Esophagus muscularis mucosa (tissue), 4 donors: ENCODE data around the gene NISCH. TPM values are rescaled to one million over a fixed set of nuclear protein-coding genes. Genes with fewer than 3 reads are reported as not detected.

ENCODE experiments used
- DNase-seq: peaks from one replicate; pipeline ENCODE4 v3.0.0-alpha.2; 2017; ENCODE audit errors: extremely low spot score
- H3K27ac ChIP-seq, 4 donors: fragments of 200-600 bp; sonication (generic); replicated peaks in 1 of 4; 1 replicate in 3 of 4; 2 replicates in 1 of 4; pipeline ENCODE4 v1.5.1; 2016 to 2019; ENCODE audit warnings: mild to moderate bottlenecking in 1 of 4
- H3K27me3 ChIP-seq, 4 donors: fragments of 200-600 bp; sonication (generic); one replicate each; pipeline versions ENCODE4 v1.5.1 to v1.6.0; 2016 to 2019
- H3K36me3 ChIP-seq, 4 donors: fragments of 200-600 bp; sonication (generic); one replicate each; pipeline ENCODE4 v1.5.1; 2016 to 2019
- H3K4me1 ChIP-seq, 4 donors: fragments of 200-600 bp; sonication (generic); one replicate each; pipeline ENCODE4 v1.5.1; 2016 to 2019
- H3K4me3 ChIP-seq, 4 donors: fragments of 200-600 bp; sonication (generic); 1 replicate in 2 of 4; 2 replicates in 2 of 4; pipeline ENCODE4 v1.5.1; 2016 to 2019; ENCODE audit warnings: mild to moderate bottlenecking in 4 of 4, moderate library complexity in 1 of 4
- H3K9me3 ChIP-seq, 4 donors: fragments of 200-600 bp; sonication (generic); 1 replicate in 3 of 4; 2 replicates in 1 of 4; pipeline ENCODE4 v1.5.1; 2016 to 2019
- EP300 ChIP-seq: sonication (generic); formaldehyde crosslinking; IDR thresholded peaks from one replicate; pipeline ENCODE4 v1.6.1; 2017; ENCODE audit warnings: antibody characterized with exemption
- POLR2A ChIP-seq: fragments of 450-650 bp; IDR thresholded peaks from one replicate; pipeline ENCODE4 v1.6.1; 2017; ENCODE audit warnings: antibody characterized with exemption, moderate library complexity, mild to moderate bottlenecking, low read depth
- POLR2AphosphoS5 ChIP-seq, 2 donors: sonication (generic); formaldehyde crosslinking; IDR thresholded peaks; one replicate each; pipeline ENCODE4 v1.6.1; 2017; ENCODE audit warnings: antibody characterized with exemption in 2 of 2
- WGBS: methylation state at CpG from one replicate; pipeline ENCODE4 v1.1.5; 2018; 5-methylcytosine and 5-hydroxymethylcytosine counted together
- intact Hi-C: fragments of 100-400 bp; cut with DNase I; formaldehyde crosslinking; loops from one replicate; pipeline ENCODE4 v1.15.1; 2023
- total RNA-seq, 4 donors: library from RNA; depleted of rRNA; stranded (reverse); fragments of >200 nt; gene quantifications; one replicate each; pipeline versions ENCODE4 v1.1.0 to v1.2.1, GENCODE V29; 2016
- TF ChIP-seq, protein P1 (sequence below), 3 experiments: fragments of 200-600 bp in 2 of 3; fragments of 450-650 bp in 1 of 3; sonication (generic) in 2 of 3; IDR thresholded peaks; one replicate each; pipeline ENCODE4 v1.5.1; 2017 to 2019; ENCODE audit warnings: antibody characterized with exemption in 3 of 3, mild to moderate bottlenecking in 2 of 3, moderate library complexity in 1 of 3

NISCH gene
- total RNA-seq, 4 donors from 2014 or later, result 71.9 to 110 (median 88.0) TPM

DNA sequence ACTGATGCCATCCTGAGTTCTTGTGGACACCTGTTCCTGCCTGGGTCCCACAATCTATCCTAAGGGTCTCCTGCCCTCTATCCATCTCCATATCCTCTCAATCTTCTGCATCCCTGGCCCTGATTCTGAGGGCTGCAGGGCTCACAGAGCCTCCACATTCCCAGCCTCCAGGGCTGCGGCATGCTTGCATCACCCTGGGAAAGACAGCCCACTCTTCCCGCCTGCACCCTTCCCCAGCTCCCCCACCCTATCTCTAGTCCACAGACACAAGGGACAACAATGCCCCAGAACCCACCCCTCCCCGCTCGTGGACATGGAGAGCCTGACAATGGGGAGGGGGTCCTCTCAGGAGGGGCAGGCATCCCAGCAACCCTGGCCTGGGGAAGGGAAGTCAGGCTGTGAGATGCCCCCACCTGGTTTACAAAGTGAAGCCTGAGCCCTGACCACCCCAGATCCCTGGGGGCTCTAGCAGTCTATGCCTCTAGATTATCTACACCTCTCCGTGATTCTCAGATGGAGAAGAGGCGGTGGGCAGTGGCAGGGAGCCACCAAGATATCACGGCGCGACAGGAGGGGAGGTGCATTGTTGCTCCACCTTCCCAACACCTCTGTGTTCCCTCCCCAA, 20.8 kb upstream of the NISCH start:
- H3K4me1 ChIP-seq, result peaks cover 15 to 46% (median 24%) of the 10 kb centered on the region in 4 donors
- TF ChIP-seq EP300 (no peak), POLR2A (no peak), POLR2AphosphoS5 (IDR thresholded peaks at IDR 0.05) (no peak)
- TF ChIP-seq, protein P1, sequence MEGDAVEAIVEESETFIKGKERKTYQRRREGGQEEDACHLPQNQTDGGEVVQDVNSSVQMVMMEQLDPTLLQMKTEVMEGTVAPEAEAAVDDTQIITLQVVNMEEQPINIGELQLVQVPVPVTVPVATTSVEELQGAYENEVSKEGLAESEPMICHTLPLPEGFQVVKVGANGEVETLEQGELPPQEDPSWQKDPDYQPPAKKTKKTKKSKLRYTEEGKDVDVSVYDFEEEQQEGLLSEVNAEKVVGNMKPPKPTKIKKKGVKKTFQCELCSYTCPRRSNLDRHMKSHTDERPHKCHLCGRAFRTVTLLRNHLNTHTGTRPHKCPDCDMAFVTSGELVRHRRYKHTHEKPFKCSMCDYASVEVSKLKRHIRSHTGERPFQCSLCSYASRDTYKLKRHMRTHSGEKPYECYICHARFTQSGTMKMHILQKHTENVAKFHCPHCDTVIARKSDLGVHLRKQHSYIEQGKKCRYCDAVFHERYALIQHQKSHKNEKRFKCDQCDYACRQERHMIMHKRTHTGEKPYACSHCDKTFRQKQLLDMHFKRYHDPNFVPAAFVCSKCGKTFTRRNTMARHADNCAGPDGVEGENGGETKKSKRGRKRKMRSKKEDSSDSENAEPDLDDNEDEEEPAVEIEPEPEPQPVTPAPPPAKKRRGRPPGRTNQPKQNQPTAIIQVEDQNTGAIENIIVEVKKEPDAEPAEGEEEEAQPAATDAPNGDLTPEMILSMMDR (IDR thresholded peaks at IDR 0.05), result no peak
- no peaks in the 10 kb centered on the region for H3K27me3 ChIP-seq
- H3K36me3 ChIP-seq, result peaks cover 0 to under 1% (median 0%) of the 10 kb centered on the region in 4 donors
- H3K9me3 ChIP-seq, result no peaks in the 10 kb centered on the region
- intact Hi-C loops, result no loop called here
- WGBS, result 87% methylated on average over 9 of the region's 9 CpGs
- no peak for DNase-seq
- H3K4me3 ChIP-seq, result no peak overlapping the region
- peak overlapping the region in 1 of 4 donors; percentile 7 for H3K27ac ChIP-seq

DNA sequence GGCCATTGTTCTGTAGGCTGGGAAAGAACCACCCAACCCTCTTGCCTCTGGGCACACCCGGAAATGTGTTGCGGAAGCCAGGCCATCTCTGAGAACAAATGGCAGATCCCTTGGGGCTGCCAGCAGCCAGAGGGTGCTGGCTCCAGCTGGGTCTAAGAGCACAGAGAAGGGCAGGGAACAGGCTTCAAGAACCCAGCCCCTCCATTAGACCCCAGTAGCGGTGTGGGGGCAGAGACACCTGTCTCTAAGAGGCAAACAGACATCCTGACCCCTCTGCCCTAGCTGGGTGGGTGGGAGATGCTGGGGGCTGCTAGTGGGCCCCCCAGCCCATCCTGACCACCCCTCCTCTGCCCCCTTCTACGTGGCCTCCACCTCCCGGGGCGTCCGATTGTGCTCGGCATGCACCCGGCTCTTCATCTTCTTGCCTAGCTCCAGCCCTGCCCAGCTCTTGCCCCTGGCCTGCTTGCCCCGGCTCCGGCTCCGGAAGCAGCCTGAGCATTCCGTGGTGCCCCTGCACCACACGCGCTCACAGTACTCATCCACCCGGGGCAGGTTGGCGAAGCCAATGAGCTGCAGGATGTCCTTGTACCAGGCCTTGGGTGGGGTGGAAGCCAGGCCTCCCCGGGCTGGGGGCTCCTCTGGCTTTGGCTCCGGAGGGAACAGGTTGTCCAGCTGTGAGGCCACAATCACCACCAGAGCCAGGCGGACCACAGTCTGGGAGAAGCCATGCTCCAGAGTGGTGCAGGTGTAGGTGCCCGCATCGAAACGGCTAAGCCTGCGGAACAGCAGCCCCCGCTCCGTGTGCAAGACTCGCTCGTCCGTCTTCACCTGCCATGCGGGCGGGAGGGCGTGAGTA, 19.9 kb upstream of the NISCH start:
- peaks cover 15 to 40% (median 20%) of the 10 kb centered on the region in 4 donors for H3K4me1 ChIP-seq

DNA sequence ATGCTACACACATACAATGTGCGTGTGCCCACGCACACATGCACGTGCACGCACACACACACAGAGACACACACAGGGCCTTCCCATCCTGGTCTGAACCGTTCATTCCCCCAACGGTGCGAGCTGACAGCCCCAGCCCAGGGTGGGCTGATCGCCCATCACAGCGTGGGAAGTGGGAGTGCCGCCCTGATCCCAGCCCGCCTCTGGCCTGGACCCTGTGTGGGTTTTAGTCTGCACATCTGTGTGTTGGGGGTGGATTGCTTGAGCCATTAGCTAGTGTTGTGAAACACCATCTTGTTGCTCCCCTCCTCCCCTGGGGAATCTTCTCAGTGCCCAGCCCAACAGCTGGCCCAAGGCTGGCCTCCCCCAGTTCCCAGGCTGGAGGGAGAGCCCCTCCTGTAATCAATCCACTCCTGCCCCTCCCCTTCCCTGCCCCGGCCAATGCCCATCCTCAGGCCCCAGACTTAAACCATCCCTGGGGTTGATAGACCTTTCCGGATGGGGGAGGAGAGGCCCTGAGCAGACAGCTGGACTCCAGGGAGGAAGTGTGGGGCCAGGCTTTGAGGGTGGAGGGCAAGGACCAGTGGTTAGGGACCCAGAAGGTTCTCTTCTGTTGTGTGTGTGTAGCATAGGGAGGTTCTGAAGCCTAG, 18.8 kb upstream of the NISCH start:
- Histone ChIP-seq H3K36me3 (peaks cover 0 to 19% (median 0%) of the 10 kb centered on the region in 4 donors), H3K4me3 (no peak overlapping the region), H3K4me1 (peaks cover 15 to 35% (median 20%) of the 10 kb centered on the region in 4 donors), H3K9me3 (no peaks in the 10 kb centered on the region), H3K27ac (no peak overlapping the region), H3K27me3 (no peaks in the 10 kb centered on the region)
- DNase-seq, result no peak
- 93% methylated on average over 7 of the region's 13 CpGs for WGBS
- intact Hi-C loops, result no loop called here
- TF ChIP-seq EP300, result no peak
- TF ChIP-seq POLR2A, result no peak
- TF ChIP-seq POLR2AphosphoS5 (IDR thresholded peaks at IDR 0.05), result no peak
- TF ChIP-seq, protein P1 (IDR thresholded peaks at IDR 0.05), result no peak

More for the DNA sequence above, 19.9 kb upstream of the NISCH start:
- 90% methylated on average over 31 of the region's 32 CpGs for WGBS
- Histone ChIP-seq H3K36me3 (peaks cover 0 to 9% (median 0%) of the 10 kb centered on the region in 4 donors), H3K27me3 (no peaks in the 10 kb centered on the region), H3K9me3 (no peaks in the 10 kb centered on the region), H3K27ac (no peak overlapping the region), H3K4me3 (no peak overlapping the region)
- no peak for DNase-seq
- TF ChIP-seq POLR2AphosphoS5 (IDR thresholded peaks at IDR 0.05) (peak in 1 of 2 donors; percentile 42), POLR2A (no peak)
- TF ChIP-seq, protein P1 (IDR thresholded peaks at IDR 0.05), result no peak
- intact Hi-C loops, result no loop called here

DNA sequence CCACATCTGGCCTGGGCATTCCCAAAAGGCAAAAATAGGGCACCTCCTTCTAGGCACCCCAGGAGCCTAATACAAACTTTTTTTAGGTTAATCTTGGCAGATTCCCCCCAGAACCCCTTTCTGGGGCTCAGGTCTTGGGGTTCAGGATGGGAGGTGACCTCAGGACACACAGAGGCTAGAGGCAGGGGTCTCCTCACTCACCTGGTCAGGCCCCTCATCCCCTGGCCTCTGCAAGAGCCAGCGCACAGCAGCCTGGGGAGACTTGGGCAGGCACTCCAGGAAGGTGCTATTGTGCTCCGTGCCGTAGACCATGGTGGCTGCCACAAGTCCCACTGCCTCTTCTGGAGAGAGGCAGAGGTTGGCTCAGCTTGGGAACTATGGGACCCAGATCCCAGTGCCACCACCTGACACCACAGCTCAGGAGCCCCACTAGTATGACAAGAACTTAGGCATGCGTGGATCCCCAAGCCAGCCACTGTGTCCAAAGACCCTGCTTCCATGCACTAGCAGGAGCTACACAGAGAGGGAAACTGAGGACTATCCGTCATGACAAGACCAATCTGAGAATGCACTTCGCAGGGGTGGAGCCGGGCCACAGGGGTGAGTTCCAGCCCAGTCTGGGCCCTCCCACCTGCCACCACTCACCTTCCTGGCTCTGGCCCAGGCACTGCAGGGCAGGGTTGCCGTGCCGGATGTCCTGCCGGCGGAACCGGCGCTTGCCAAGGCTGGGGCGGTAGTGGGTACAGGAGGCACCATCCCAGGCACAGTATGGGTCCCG, 17.9 kb upstream of the NISCH start:
- H3K36me3 ChIP-seq, result peaks cover 0 to 19% (median 0%) of the 10 kb centered on the region in 4 donors
- H3K4me3 ChIP-seq, result no peak overlapping the region
- TF ChIP-seq POLR2AphosphoS5 (IDR thresholded peaks at IDR 0.05), result no peak
- no peaks in the 10 kb centered on the region for H3K9me3 ChIP-seq
- WGBS, result 89% methylated on average over 11 of the region's 15 CpGs
- intact Hi-C loops, result no loop called here
- peaks cover 15 to 29% (median 20%) of the 10 kb centered on the region in 4 donors for H3K4me1 ChIP-seq
- no peak overlapping the region for H3K27ac ChIP-seq
- no peak for DNase-seq
- no peaks in the 10 kb centered on the region for H3K27me3 ChIP-seq
